Astrocyte (in vitro differentiated cells and primary cell): Measurements from ENCODE around the gene SFSWAP.

ENCODE experiments used
- CTCF ChIP-seq: IDR thresholded peaks from 2 replicates; pipeline ENCODE4 v1.5.1; 2011; ENCODE audit warnings: low read depth, mild to moderate bottlenecking, inconsistent platforms, low read length, moderate library complexity; ENCODE audit not compliant: insufficient read depth
- EZH2 ChIP-seq: IDR thresholded peaks from 2 replicates; pipeline ENCODE4 v1.6.1; 2012; ENCODE audit warnings: mild to moderate bottlenecking, low read length, inconsistent platforms; ENCODE audit not compliant: insufficient read depth

GRCh38 chr12:131747276-131748177 lies 36.6 kb downstream of the SFSWAP start:
- TF ChIP-seq CTCF (no peak), EZH2 (no peak)
